GM23338 (cell line): ENCODE measurements around the gene PCBP3. TPM values are rescaled to one million over a fixed set of nuclear protein-coding genes. Genes with fewer than 3 reads are reported as not detected.

Experiments used
- ATAC-seq: fragments of 200-7000 bp; cut with Tn5 transposase; 3 replicates; pipeline ENCODE4 v1.9.1; 2020
- DNase-seq: peaks from one replicate; pipeline ENCODE4 v3.0.0-alpha.2; 2015; ENCODE audit warnings: low spot score
- H2AFZ ChIP-seq: fragments of 200-600 bp; sonication (generic); 2 replicates; pipeline ENCODE4 v1.8.0; 2016; ENCODE audit warnings: antibody characterized with exemption, mild to moderate bottlenecking, moderate library complexity
- H3F3A ChIP-seq: fragments of 200-600 bp; sonication (generic); replicated peaks from 2 replicates; pipeline ENCODE4 v1.8.0; 2017; ENCODE audit warnings: antibody characterized with exemption, mixed run types, low read depth
- H3K27ac ChIP-seq: fragments of 200-600 bp; sonication (generic); 2 replicates; pipeline ENCODE4 v1.6.1; 2016; ENCODE audit warnings: low read depth
- H3K27me3 ChIP-seq: fragments of 200-600 bp; sonication (generic); 2 replicates; pipeline ENCODE4 v1.8.0; 2016; ENCODE audit warnings: mild to moderate bottlenecking, mixed run types, moderate library complexity; ENCODE audit not compliant: insufficient read depth
- H3K36me3 ChIP-seq: fragments of 200-600 bp; sonication (generic); 2 replicates; pipeline ENCODE4 v1.8.0; 2016; ENCODE audit warnings: mild to moderate bottlenecking; ENCODE audit not compliant: insufficient read depth
- H3K4me1 ChIP-seq: fragments of 200-600 bp; sonication (generic); 2 replicates; pipeline ENCODE4 v1.8.0; 2016; ENCODE audit warnings: mild to moderate bottlenecking, moderate library complexity; ENCODE audit not compliant: insufficient read depth
- H3K4me2 ChIP-seq: fragments of 200-600 bp; sonication (generic); 2 replicates; pipeline ENCODE4 v1.7.1; 2017; ENCODE audit warnings: mixed run types
- H3K4me3 ChIP-seq: fragments of 200-600 bp; sonication (generic); 2 replicates; pipeline ENCODE4 v1.6.1; 2016; ENCODE audit warnings: mixed run types
- H3K79me2 ChIP-seq: fragments of 200-600 bp; sonication (generic); replicated peaks from 2 replicates; pipeline ENCODE4 v1.8.0; 2017; ENCODE audit warnings: mild to moderate bottlenecking; ENCODE audit not compliant: insufficient read depth
- H3K9me2 ChIP-seq: fragments of 200-600 bp; sonication (generic); 2 replicates; pipeline ENCODE4 v1.8.0; 2017; ENCODE audit not compliant: insufficient read depth
- H4K20me1 ChIP-seq: fragments of 200-600 bp; sonication (generic); replicated peaks from 2 replicates; pipeline ENCODE4 v1.8.0; 2017; ENCODE audit warnings: mild to moderate bottlenecking; ENCODE audit not compliant: insufficient read depth
- H3K27ac Mint-ChIP-seq: 2 replicates; pipeline ENCODE4 v1.8.0; 2020; ENCODE audit warnings: inconsistent platforms, mild to moderate bottlenecking, moderate library complexity, mixed read lengths
- H3K27me3 Mint-ChIP-seq: 3 replicates; pipeline ENCODE4 v1.8.0; 2022; ENCODE audit warnings: low read depth, mild to moderate bottlenecking, moderate library complexity, mixed read lengths, inconsistent platforms; ENCODE audit not compliant: insufficient read depth, poor library complexity
- H3K36me3 Mint-ChIP-seq: 3 replicates; pipeline ENCODE4 v1.8.0; 2021; ENCODE audit warnings: low read depth, mild to moderate bottlenecking, inconsistent platforms, moderate library complexity, mixed read lengths
- H3K4me1 Mint-ChIP-seq: 3 replicates; pipeline ENCODE4 v1.8.0; 2020; ENCODE audit warnings: mild to moderate bottlenecking, inconsistent platforms, mixed read lengths
- H3K4me3 Mint-ChIP-seq: 3 replicates; pipeline ENCODE4 v1.8.0; 2021; ENCODE audit warnings: moderate library complexity, mild to moderate bottlenecking, inconsistent platforms, mixed read lengths
- H3K9me3 Mint-ChIP-seq: 3 replicates; pipeline ENCODE4 v1.8.0; 2020; ENCODE audit warnings: moderate library complexity, mild to moderate bottlenecking, inconsistent platforms, mixed read lengths
- CREB1 ChIP-seq: fragments of 250-450 bp; sonication (Bioruptor Pico); IDR thresholded peaks from 2 replicates; pipeline ENCODE4 v1.5.0; 2020; ENCODE audit warnings: low read depth, mild to moderate bottlenecking, moderate library complexity
- EZH2 ChIP-seq: fragments of 200-600 bp; sonication (generic); IDR thresholded peaks from one replicate; pipeline ENCODE4 v1.8.0; 2017; ENCODE audit warnings: antibody characterized with exemption, mild to moderate bottlenecking, low read depth; ENCODE audit not compliant: unreplicated experiment
- JUNB ChIP-seq: IDR thresholded peaks from one replicate; pipeline ENCODE4 v1.6.1; 2016; ENCODE audit warnings: antibody characterized with exemption; ENCODE audit not compliant: unreplicated experiment
- NANOG ChIP-seq: IDR thresholded peaks from 2 replicates; pipeline ENCODE4 v1.6.1; 2016; ENCODE audit warnings: antibody characterized with exemption, borderline replicate concordance
- POLR2AphosphoS5 ChIP-seq: IDR thresholded peaks from 2 replicates; pipeline ENCODE4 v1.6.1; 2016; ENCODE audit warnings: antibody characterized with exemption, low read depth
- REST ChIP-seq: IDR thresholded peaks from one replicate; pipeline ENCODE4 v1.6.1; 2018; ENCODE audit warnings: antibody characterized with exemption; ENCODE audit not compliant: unreplicated experiment
- STAT1 ChIP-seq: IDR thresholded peaks from one replicate; pipeline ENCODE4 v1.6.1; 2016; ENCODE audit warnings: antibody characterized with exemption; ENCODE audit not compliant: unreplicated experiment
- ZNF331 ChIP-seq: fragments of 250-450 bp; sonication (Bioruptor Pico); IDR thresholded peaks from 2 replicates; pipeline ENCODE4 v1.5.0; 2020; ENCODE audit warnings: low read depth, mild to moderate bottlenecking, moderate library complexity
- ZNF462 ChIP-seq: fragments of 250-450 bp; sonication (Bioruptor Pico); IDR thresholded peaks from 2 replicates; pipeline ENCODE4 v1.5.0; 2020; ENCODE audit warnings: mild to moderate bottlenecking, moderate library complexity
- polyA plus RNA-seq: library from polyadenylated mRNA; unstranded; fragments of >200 nt; fragmentation: Nextera tagmentation; extraction: Ambion mirVana; gene quantifications from 2 replicates; pipeline ENCODE4 v1.2.1, GENCODE V29; 2016
- total RNA-seq: library from RNA; depleted of rRNA; stranded (reverse); fragments of >200 nt; shearing (Covaris generic); gene quantifications from 2 replicates; pipeline ENCODE4 v1.2.3, GENCODE V29; 2014
- TF ChIP-seq, protein P1 (sequence below): IDR thresholded peaks from 2 replicates; pipeline ENCODE4 v1.6.1; 2016; ENCODE audit warnings: antibody characterized with exemption

The PCBP3 gene
- total and polyA plus RNA-seq, 2 experiments from 2014 or later: 7.1 to 9.1 TPM

GRCh38 chr21:45893740-45894449 lies 250.4 kb downstream of the PCBP3 start:
- Histone ChIP-seq H3K79me2 (no peaks in the 10 kb centered on the region), H2AFZ (no peak overlapping the region), H3F3A (no peaks in the 10 kb centered on the region), H3K9me2 (no peaks in the 10 kb centered on the region), H3K27ac (no peak overlapping the region), H3K4me3 (no peak overlapping the region), H3K27me3 (no peaks in the 10 kb centered on the region), H3K36me3 (no peaks in the 10 kb centered on the region), H3K4me1 (no peaks in the 10 kb centered on the region), H3K4me2 (no peak overlapping the region), H4K20me1 (no peaks in the 10 kb centered on the region)
- H3K4me1 Mint-ChIP-seq: peaks cover 2% of the 10 kb centered on the region; the same call in 1 of the 3 replicates
- no peak overlapping the region for H3K27ac Mint-ChIP-seq
- no peaks in the 10 kb centered on the region; the same call in 2 of the 3 replicates for H3K9me3 Mint-ChIP-seq
- no peak for ATAC-seq
- TF ChIP-seq JUNB (no peak), REST (no peak), NANOG (no peak), ZNF462 (CRISPR knock-in tag) (no peak), CREB1 (CRISPR knock-in tag) (no peak), STAT1 (no peak), EZH2 (no peak), POLR2AphosphoS5 (no peak), ZNF331 (CRISPR knock-in tag) (no peak)
- TF ChIP-seq, protein P1, sequence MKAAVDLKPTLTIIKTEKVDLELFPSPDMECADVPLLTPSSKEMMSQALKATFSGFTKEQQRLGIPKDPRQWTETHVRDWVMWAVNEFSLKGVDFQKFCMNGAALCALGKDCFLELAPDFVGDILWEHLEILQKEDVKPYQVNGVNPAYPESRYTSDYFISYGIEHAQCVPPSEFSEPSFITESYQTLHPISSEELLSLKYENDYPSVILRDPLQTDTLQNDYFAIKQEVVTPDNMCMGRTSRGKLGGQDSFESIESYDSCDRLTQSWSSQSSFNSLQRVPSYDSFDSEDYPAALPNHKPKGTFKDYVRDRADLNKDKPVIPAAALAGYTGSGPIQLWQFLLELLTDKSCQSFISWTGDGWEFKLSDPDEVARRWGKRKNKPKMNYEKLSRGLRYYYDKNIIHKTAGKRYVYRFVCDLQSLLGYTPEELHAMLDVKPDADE: no peak
- no peak for DNase-seq
- H3K27me3 Mint-ChIP-seq: peaks cover 10% of the 10 kb centered on the region
- no peak overlapping the region for H3K4me3 Mint-ChIP-seq
- H3K36me3 Mint-ChIP-seq: no peaks in the 10 kb centered on the region; the same call in 2 of the 3 replicates
